ACC112 (cell line): ENCODE data around the gene NFRKB.
"Not testable (repeated sequence)": the region's sequence is repeated elsewhere in the genome, so short reads cannot be mapped to it uniquely, and the experiment has no call there.

Experiments
- H2AFZ ChIP-seq: fragments of 200-600 bp; sonication (generic); one replicate; pipeline ENCODE4 v1.6.0; 2017; ENCODE audit warnings: antibody characterized with exemption, low read length; ENCODE audit not compliant: unreplicated experiment
- H3K27ac ChIP-seq: fragments of 200-600 bp; sonication (generic); 2 replicates; pipeline ENCODE4 v1.5.1; 2014; ENCODE audit warnings: low read depth, mild to moderate bottlenecking, antibody characterized with exemption, low read length, moderate library complexity
- H3K27me3 ChIP-seq: fragments of 200-600 bp; sonication (generic); 2 replicates; pipeline ENCODE4 v1.6.1; 2014; ENCODE audit warnings: mild to moderate bottlenecking, antibody characterized with exemption, low read length, moderate library complexity, mixed read lengths; ENCODE audit not compliant: insufficient read depth
- H3K36me3 ChIP-seq: fragments of 200-600 bp; sonication (generic); 2 replicates; pipeline ENCODE4 v1.6.1; 2016; ENCODE audit warnings: mild to moderate bottlenecking, antibody characterized with exemption, low read length, moderate library complexity, mixed read lengths; ENCODE audit not compliant: insufficient read depth
- H3K4me1 ChIP-seq: fragments of 200-600 bp; sonication (generic); one replicate; pipeline ENCODE4 v1.6.1; 2016; ENCODE audit warnings: low read length, mixed read lengths; ENCODE audit not compliant: insufficient read depth, unreplicated experiment, control insufficient read depth
- H3K4me3 ChIP-seq: fragments of 200-600 bp; sonication (generic); 2 replicates; pipeline ENCODE4 v1.5.1; 2014; ENCODE audit warnings: mild to moderate bottlenecking, low read depth, low read length
- H3K79me2 ChIP-seq: fragments of 200-600 bp; sonication (generic); one replicate; pipeline ENCODE4 v1.6.0; 2016; ENCODE audit warnings: low read length; ENCODE audit not compliant: control insufficient read depth, unreplicated experiment, insufficient read depth

The NFRKB gene

GRCh38 chr11:129861702-129862522 lies 33.5 kb downstream of the NFRKB start:
- peaks cover 37% of the 10 kb centered on the region; the same call in 1 of the 2 replicates for H3K36me3 ChIP-seq
- H3K79me2 ChIP-seq: peaks cover 2% of the 10 kb centered on the region
- H3K27ac ChIP-seq: peak overlapping the region; percentile 49
- H3K27me3 ChIP-seq: no peaks in the 10 kb centered on the region
- no peak overlapping the region for H2AFZ ChIP-seq
- H3K4me3 ChIP-seq: no peak overlapping the region
- peaks cover 16% of the 10 kb centered on the region for H3K4me1 ChIP-seq

GRCh38 chr11:129856036-129856435 lies 39.3 kb downstream of the NFRKB start:
- Histone ChIP-seq H3K27ac (no peak overlapping the region), H3K79me2 (peaks cover 2% of the 10 kb centered on the region), H3K4me3 (no peak overlapping the region), H3K4me1 (peaks cover 8% of the 10 kb centered on the region), H2AFZ (no peak overlapping the region), H3K36me3 (peaks cover 10% of the 10 kb centered on the region; the same call in 1 of the 2 replicates), H3K27me3 (no peaks in the 10 kb centered on the region)

GRCh38 chr11:129855086-129855485 lies 40.3 kb downstream of the NFRKB start:
- no peak overlapping the region for H3K4me3 ChIP-seq
- peaks cover 6% of the 10 kb centered on the region for H3K4me1 ChIP-seq
- no peaks in the 10 kb centered on the region for H3K79me2 ChIP-seq
- no peak overlapping the region for H2AFZ ChIP-seq
- peaks cover 6% of the 10 kb centered on the region; the same call in 1 of the 2 replicates for H3K36me3 ChIP-seq
- no peaks in the 10 kb centered on the region for H3K27me3 ChIP-seq
- H3K27ac ChIP-seq: no peak overlapping the region

- Histone ChIP-seq H3K27me3 (no peaks in the 10 kb centered on the region), H2AFZ (no peak overlapping the region), H3K27ac (no peak overlapping the region), H3K79me2 (no peaks in the 10 kb centered on the region), H3K4me1 (peaks cover 6% of the 10 kb centered on the region), H3K36me3 (peaks cover 6% of the 10 kb centered on the region; the same call in 1 of the 2 replicates), H3K4me3 (no peak overlapping the region)
Observed at GRCh38 chr11:129854232-129854805, 41.1 kb downstream of the NFRKB start.

- H2AFZ ChIP-seq: no peak overlapping the region
- H3K4me1 ChIP-seq: peaks cover 6% of the 10 kb centered on the region
- H3K36me3 ChIP-seq: peaks cover 4% of the 10 kb centered on the region; the same call in 1 of the 2 replicates
- no peak overlapping the region for H3K4me3 ChIP-seq
- H3K79me2 ChIP-seq: no peaks in the 10 kb centered on the region
- H3K27me3 ChIP-seq: no peaks in the 10 kb centered on the region
- H3K27ac ChIP-seq: no peak overlapping the region
Observed at GRCh38 chr11:129853518-129854231, 41.7 kb downstream of the NFRKB start.

- H2AFZ ChIP-seq: no peak overlapping the region
- no peaks in the 10 kb centered on the region for H3K79me2 ChIP-seq
- peaks cover 6% of the 10 kb centered on the region for H3K4me1 ChIP-seq
- H3K36me3 ChIP-seq: no peaks in the 10 kb centered on the region
- no peak overlapping the region for H3K4me3 ChIP-seq
- no peak overlapping the region for H3K27ac ChIP-seq
- no peaks in the 10 kb centered on the region for H3K27me3 ChIP-seq
Observed at GRCh38 chr11:129852125-129852740, 43.1 kb downstream of the NFRKB start.

GRCh38 chr11:129849447-129850130 lies 45.8 kb downstream of the NFRKB start:
- no peak overlapping the region for H3K27ac ChIP-seq
- no peak overlapping the region for H2AFZ ChIP-seq
- no peaks in the 10 kb centered on the region for H3K27me3 ChIP-seq
- H3K79me2 ChIP-seq: no peaks in the 10 kb centered on the region
- peaks cover 17% of the 10 kb centered on the region for H3K4me1 ChIP-seq
- no peaks in the 10 kb centered on the region for H3K36me3 ChIP-seq
- no peak overlapping the region for H3K4me3 ChIP-seq

- not testable (repeated sequence) for H3K4me3 ChIP-seq, H3K79me2 ChIP-seq, H3K36me3 ChIP-seq, H3K27ac ChIP-seq, H2AFZ ChIP-seq, H3K27me3 ChIP-seq
- H3K4me1 ChIP-seq: peaks cover 11% of the 10 kb centered on the region
Observed at GRCh38 chr11:129847361-129847760, 48.0 kb downstream of the NFRKB start.

- H3K27ac ChIP-seq: no peak overlapping the region
- H2AFZ ChIP-seq: no peak overlapping the region
- no peak overlapping the region for H3K4me3 ChIP-seq
- no peaks in the 10 kb centered on the region for H3K36me3 ChIP-seq
- H3K4me1 ChIP-seq: peaks cover 11% of the 10 kb centered on the region
- H3K27me3 ChIP-seq: no peaks in the 10 kb centered on the region
- no peaks in the 10 kb centered on the region for H3K79me2 ChIP-seq
Observed at GRCh38 chr11:129846508-129847335, 48.7 kb downstream of the NFRKB start.
